Measurements from ENCODE around the gene MRM2.
"Not testable (repeated sequence)": the region's sequence is repeated elsewhere in the genome, so short reads cannot be mapped to it uniquely, and the experiment has no call there.

The MRM2 gene

GRCh38 chr7:2241580-2242540, at the start of gene MRM2, which contains the start of gene NUDT1:
MRM2 (minus strand) TSS chr7:2242205; CDS start chr7:2242169, 36 bp downstream.
NUDT1 (plus strand) TSS chr7:2242226; CDS start chr7:2244575, 2,349 bp downstream.
- DNase-seq = peak; percentile 92

GRCh38 chr7:2290877-2291276, 48.9 kb upstream of the MRM2 start:
- no peak for DNase-seq

- no peak for DNase-seq
Measured at GRCh38 chr7:2289621-2290020, 47.6 kb upstream of the MRM2 start.

- no peak for DNase-seq
Measured at GRCh38 chr7:2289111-2289586, 47.1 kb upstream of the MRM2 start.

- DNase-seq = no peak
Measured at GRCh38 chr7:2288503-2288902, 46.5 kb upstream of the MRM2 start.

GRCh38 chr7:2287745-2288144, 45.7 kb upstream of the MRM2 start:
- no peak for DNase-seq

- no peak for DNase-seq
Measured at GRCh38 chr7:2283074-2283473, 41.1 kb upstream of the MRM2 start.

GRCh38 chr7:2282185-2282751, 40.3 kb upstream of the MRM2 start:
- no peak for DNase-seq

- DNase-seq = no peak
Measured at GRCh38 chr7:2281541-2281940, 39.5 kb upstream of the MRM2 start.

- DNase-seq = no peak
Measured at GRCh38 chr7:2280424-2280823, 38.4 kb upstream of the MRM2 start.

GRCh38 chr7:2279896-2280295, 37.9 kb upstream of the MRM2 start:
- no peak for DNase-seq

- DNase-seq = no peak
Measured at GRCh38 chr7:2278026-2278425, 36.0 kb upstream of the MRM2 start.

GRCh38 chr7:2276107-2276506, 34.1 kb upstream of the MRM2 start:
- no peak for DNase-seq

GRCh38 chr7:2275101-2275500, 33.1 kb upstream of the MRM2 start:
- no peak for DNase-seq

GRCh38 chr7:2274666-2275065, 32.7 kb upstream of the MRM2 start:
- DNase-seq = no peak

GRCh38 chr7:2273866-2274265, 31.9 kb upstream of the MRM2 start:
- DNase-seq = no peak

GRCh38 chr7:2272031-2272430, 30.0 kb upstream of the MRM2 start:
- DNase-seq = no peak

GRCh38 chr7:2271273-2272026, 29.4 kb upstream of the MRM2 start:
- no peak for DNase-seq

GRCh38 chr7:2270495-2270894, 28.5 kb upstream of the MRM2 start:
- no peak for DNase-seq

GRCh38 chr7:2269991-2270460, 28.0 kb upstream of the MRM2 start:
- DNase-seq = no peak

GRCh38 chr7:2269089-2269990, 27.3 kb upstream of the MRM2 start:
- DNase-seq = not testable (repeated sequence)

- DNase-seq = no peak
Measured at GRCh38 chr7:2266911-2267310, 24.9 kb upstream of the MRM2 start.

All from retina (tissue), 1 donor.